Suprapubic skin (tissue), 4 donors: ENCODE measurements around the gene ZNRF3.

ENCODE experiments used
- POLR2A ChIP-seq, 2 donors: fragments of 450-650 bp; IDR thresholded peaks; one replicate each; pipeline ENCODE4 v1.6.1; 2017; ENCODE audit warnings: antibody characterized with exemption in 2 of 2, mild to moderate bottlenecking in 2 of 2, moderate library complexity in 2 of 2
- POLR2AphosphoS5 ChIP-seq, 3 donors: sonication (generic); formaldehyde crosslinking; IDR thresholded peaks; one replicate each; pipeline ENCODE4 v1.6.1; 2017; ENCODE audit warnings: antibody characterized with exemption in 3 of 3
- TF ChIP-seq, protein P1 (sequence below), 2 donors: fragments of 200-600 bp in 1 of 2; fragments of 450-650 bp in 1 of 2; sonication (generic) in 1 of 2; IDR thresholded peaks; one replicate each; pipeline ENCODE4 v1.5.1; 2016 to 2019; ENCODE audit warnings: antibody characterized with exemption in 2 of 2, mild to moderate bottlenecking in 1 of 2, moderate library complexity in 1 of 2

DNA sequence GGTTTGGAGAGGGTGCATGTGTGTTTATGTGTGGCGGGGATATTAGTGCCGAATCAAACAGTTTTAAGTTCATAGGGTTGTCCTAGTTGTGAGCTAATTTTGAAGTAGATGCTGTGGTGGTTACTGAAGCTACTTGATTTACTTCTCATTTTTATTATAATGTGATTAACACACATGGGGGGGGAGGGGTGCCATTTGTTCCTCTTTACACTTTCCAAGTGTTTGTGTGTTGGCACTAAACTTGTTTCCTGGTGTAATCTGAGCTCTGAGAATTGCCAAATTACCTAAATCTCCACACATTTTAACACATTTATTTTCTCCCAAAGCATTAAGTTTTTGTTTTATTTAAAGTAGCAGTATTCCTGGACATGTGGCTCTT, 60.1 kb downstream of the ZNRF3 start:
- TF ChIP-seq POLR2AphosphoS5 (IDR thresholded peaks at IDR 0.05) (no peak), POLR2A (IDR thresholded peaks at IDR 0.05) (no peak)
- TF ChIP-seq, protein P1, sequence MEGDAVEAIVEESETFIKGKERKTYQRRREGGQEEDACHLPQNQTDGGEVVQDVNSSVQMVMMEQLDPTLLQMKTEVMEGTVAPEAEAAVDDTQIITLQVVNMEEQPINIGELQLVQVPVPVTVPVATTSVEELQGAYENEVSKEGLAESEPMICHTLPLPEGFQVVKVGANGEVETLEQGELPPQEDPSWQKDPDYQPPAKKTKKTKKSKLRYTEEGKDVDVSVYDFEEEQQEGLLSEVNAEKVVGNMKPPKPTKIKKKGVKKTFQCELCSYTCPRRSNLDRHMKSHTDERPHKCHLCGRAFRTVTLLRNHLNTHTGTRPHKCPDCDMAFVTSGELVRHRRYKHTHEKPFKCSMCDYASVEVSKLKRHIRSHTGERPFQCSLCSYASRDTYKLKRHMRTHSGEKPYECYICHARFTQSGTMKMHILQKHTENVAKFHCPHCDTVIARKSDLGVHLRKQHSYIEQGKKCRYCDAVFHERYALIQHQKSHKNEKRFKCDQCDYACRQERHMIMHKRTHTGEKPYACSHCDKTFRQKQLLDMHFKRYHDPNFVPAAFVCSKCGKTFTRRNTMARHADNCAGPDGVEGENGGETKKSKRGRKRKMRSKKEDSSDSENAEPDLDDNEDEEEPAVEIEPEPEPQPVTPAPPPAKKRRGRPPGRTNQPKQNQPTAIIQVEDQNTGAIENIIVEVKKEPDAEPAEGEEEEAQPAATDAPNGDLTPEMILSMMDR (IDR thresholded peaks at IDR 0.05): no peak
